ENCODE data around the gene BCAS1.

Gene BCAS1

DNA sequence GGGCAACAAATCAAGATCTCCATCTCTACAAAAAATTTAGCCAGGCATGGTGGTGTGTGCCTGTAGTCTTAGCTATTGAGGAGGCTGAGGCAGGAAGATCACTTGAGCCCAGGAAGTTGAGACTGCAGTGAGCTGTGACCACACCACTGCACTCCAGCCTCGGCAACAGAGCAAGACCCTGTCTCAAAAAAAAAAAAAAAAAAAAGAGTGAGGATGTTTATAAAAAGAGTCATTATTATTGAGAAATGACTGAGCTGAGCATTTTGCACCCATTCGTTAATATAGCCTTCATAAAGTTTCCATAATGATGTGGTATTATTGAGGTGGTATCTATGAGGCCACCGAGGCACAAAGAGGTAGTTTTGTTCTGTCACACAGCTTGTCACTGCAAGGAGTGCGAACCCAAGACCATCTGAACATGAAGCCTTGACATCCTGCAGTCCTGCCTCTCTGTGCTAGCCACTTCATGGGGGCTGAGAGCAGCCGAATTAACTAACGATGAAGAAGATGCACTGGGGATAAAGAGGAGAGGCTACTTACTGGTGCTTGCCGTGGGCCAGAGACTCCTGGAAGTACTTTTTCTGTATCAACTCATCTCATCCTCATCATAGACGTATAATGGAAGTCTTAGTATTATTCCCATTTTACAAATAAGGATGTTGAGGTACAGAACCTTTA lies 175.5 kb downstream of the BCAS1 start:
- TF ChIP-seq, protein P1, sequence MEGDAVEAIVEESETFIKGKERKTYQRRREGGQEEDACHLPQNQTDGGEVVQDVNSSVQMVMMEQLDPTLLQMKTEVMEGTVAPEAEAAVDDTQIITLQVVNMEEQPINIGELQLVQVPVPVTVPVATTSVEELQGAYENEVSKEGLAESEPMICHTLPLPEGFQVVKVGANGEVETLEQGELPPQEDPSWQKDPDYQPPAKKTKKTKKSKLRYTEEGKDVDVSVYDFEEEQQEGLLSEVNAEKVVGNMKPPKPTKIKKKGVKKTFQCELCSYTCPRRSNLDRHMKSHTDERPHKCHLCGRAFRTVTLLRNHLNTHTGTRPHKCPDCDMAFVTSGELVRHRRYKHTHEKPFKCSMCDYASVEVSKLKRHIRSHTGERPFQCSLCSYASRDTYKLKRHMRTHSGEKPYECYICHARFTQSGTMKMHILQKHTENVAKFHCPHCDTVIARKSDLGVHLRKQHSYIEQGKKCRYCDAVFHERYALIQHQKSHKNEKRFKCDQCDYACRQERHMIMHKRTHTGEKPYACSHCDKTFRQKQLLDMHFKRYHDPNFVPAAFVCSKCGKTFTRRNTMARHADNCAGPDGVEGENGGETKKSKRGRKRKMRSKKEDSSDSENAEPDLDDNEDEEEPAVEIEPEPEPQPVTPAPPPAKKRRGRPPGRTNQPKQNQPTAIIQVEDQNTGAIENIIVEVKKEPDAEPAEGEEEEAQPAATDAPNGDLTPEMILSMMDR (conservative IDR thresholded peaks at IDR 0.05), result no peak
- TF ChIP-seq ZFX (IDR thresholded peaks at IDR 0.05), result no peak
- no peak overlapping the region for H3K27ac ChIP-seq

All from C4-2B (cell line).